ENCODE measurements around the gene PTGER1. TPM values are rescaled to one million over a fixed set of nuclear protein-coding genes. Genes with fewer than 3 reads are reported as not detected.

Gene PTGER1
- total and polyA plus RNA-seq, 10 of the 15 experiments (the other 5 are each of a cell fraction or from before 2014, with no cell fraction given): not detected

GRCh38 chr19:14482172-14482941 is 7.2 kb upstream of the PTGER1 start:
- H3K9me3 ChIP-seq (replicated peaks; ENCODE audit: control insufficient read depth, insufficient read depth, low read length): no peaks in the 10 kb centered on the region
- no peak for DNase-seq (ENCODE audit: low read depth, low spot score)
- 76% methylated on average over 10 of the region's 18 CpGs for WGBS (ENCODE audit: insufficient coverage, insufficient replicate concordance, low lambda C conversion rate, missing lambda C conversion rate)
- no peak for TF ChIP-seq HDGF (IDR thresholded peaks at IDR 0.05)
- TF ChIP-seq BCL3 (IDR thresholded peaks at IDR 0.05; ENCODE audit: borderline replicate concordance, insufficient read depth, low read depth, low read length, poor library complexity, severe bottlenecking): no peak
- TF ChIP-seq SREBF2 (IDR thresholded peaks at IDR 0.05; ENCODE audit: low read length): no peak
- TF ChIP-seq CHD2 (IDR thresholded peaks at IDR 0.05; ENCODE audit: borderline replicate concordance, low read depth, low read length): no peak
- in situ Hi-C loops (cut with MboI) (no loop called here), intact Hi-C loops (cut with micrococcal nuclease; ENCODE audit: unreplicated experiment) (loop anchor here (10.0 kb wide), 1 partner anchor 278 kb away; the partner anchor contains the start of gene ADGRL1)
- H3K79me2 ChIP-seq (ENCODE audit: control insufficient read depth, insufficient read depth, low read length): no peaks in the 10 kb centered on the region
- ChIA-PET POLR2A (interaction anchor here (0.6 to 0.7 kb wide), 2 partner anchors 401 to 449 kb away, joined by 3 to 8 read pairs; no protein-coding TSS in a partner anchor), RAD21 (ENCODE audit: unreplicated experiment) (interaction anchor here (0.5 to 2.1 kb wide), 2 partner anchors 21 to 346 kb away, joined by 3 to 8 read pairs; partner anchors contain the start of gene ASF1B), CTCF (interaction anchor here (0.7 to 5.1 kb wide), 4 partner anchors 51 to 143 kb away, joined by 3 to 42 read pairs (median 3); partner anchors contain the start of gene PKN1), SMC1A (ENCODE audit: uncharacterized antibody, unreplicated experiment) (no interaction called here)
- H3K4me3 ChIP-seq: no peak overlapping the region
- H3K4me1 ChIP-seq (ENCODE audit: control insufficient read depth, insufficient read depth, low read length): no peaks in the 10 kb centered on the region; the same call in 1 of the 2 replicates
- no peak for ATAC-seq
- H3K27ac ChIP-seq (ENCODE audit: control insufficient read depth, insufficient read depth): no peak overlapping the region
- H3K9ac ChIP-seq (ENCODE audit: control insufficient read depth, insufficient read depth, low read length): no peak overlapping the region
- no peak overlapping the region for H3K4me2 ChIP-seq (ENCODE audit: control insufficient read depth, insufficient read depth)
- no TSS peak for BruUV-seq (replicated peaks)
- H4K20me1 ChIP-seq (ENCODE audit: control insufficient read depth, insufficient read depth): no peaks in the 10 kb centered on the region
- H3K27me3 ChIP-seq (replicated peaks in 1 of 2; ENCODE audit: control insufficient read depth in 2 of 2, insufficient read depth in 2 of 2, low read length in 1 of 2): no peaks in the 10 kb centered on the region
- FAIRE-seq: no peak
- H3K36me3 ChIP-seq (ENCODE audit: control insufficient read depth in 2 of 2, insufficient read depth in 2 of 2, low read length in 1 of 2): no peaks in the 10 kb centered on the region; a peak in 1 of 4 replicates
- no peak overlapping the region for H2AFZ ChIP-seq (ENCODE audit: control insufficient read depth, low read depth, low read length)

Data from GM12878 (cell line).